Kidney (tissue), 22 donors: ENCODE data around the gene SRRM2. TPM values are rescaled to one million over a fixed set of nuclear protein-coding genes. Genes with fewer than 3 reads are reported as not detected.

Source experiments
- DNase-seq, 5 donors: peaks; one replicate each; pipeline ENCODE4 v3.0.0-alpha.2; 2013 to 2020
- FAIRE-seq: peaks from 2 replicates; lab custom pipeline; 2012; peaks lifted over from hg19 to GRCh38; lab: Jason Lieb, UNC
- H3K27ac ChIP-seq, 2 donors: one replicate each; pipeline ENCODE4 v1.7.0; 2013; ENCODE audit warnings: low read depth in 2 of 2, low read length in 2 of 2, inconsistent platforms in 1 of 2
- H3K27me3 ChIP-seq: one replicate; pipeline ENCODE4 v1.7.1; 2013; ENCODE audit warnings: low read length, inconsistent platforms; ENCODE audit not compliant: control insufficient read depth, insufficient read depth
- H3K36me3 ChIP-seq, 3 donors: one replicate each; pipeline versions ENCODE4 v1.7.0 to v1.7.1; 2013; ENCODE audit warnings: low read length in 3 of 3, control low read depth in 1 of 3, inconsistent platforms in 1 of 3; ENCODE audit not compliant: insufficient read depth in 3 of 3, control insufficient read depth in 2 of 3
- H3K4me1 ChIP-seq, 3 donors: one replicate each; pipeline versions ENCODE4 v1.7.0 to v1.7.1; 2013; ENCODE audit warnings: low read length in 3 of 3, inconsistent platforms in 1 of 3, low read depth in 1 of 3; ENCODE audit not compliant: control insufficient read depth in 2 of 3, insufficient read depth in 2 of 3
- H3K4me3 ChIP-seq, 3 donors: one replicate each; pipeline versions ENCODE4 v1.7.0 to v1.8.1; 2013; ENCODE audit warnings: low read length in 3 of 3, control low read depth in 1 of 3, inconsistent platforms in 1 of 3
- H3K9ac ChIP-seq, 3 donors: one replicate each; pipeline versions ENCODE4 v1.7.0 to v1.7.1; 2013; ENCODE audit warnings: low read length in 3 of 3, control low read depth in 1 of 3, inconsistent platforms in 1 of 3
- H3K9me3 ChIP-seq, 3 donors: one replicate each; pipeline versions ENCODE4 v1.7.0 to v1.7.1; 2013; ENCODE audit warnings: low read length in 3 of 3, control low read depth in 1 of 3, inconsistent platforms in 1 of 3; ENCODE audit not compliant: control insufficient read depth in 2 of 3, insufficient read depth in 1 of 3
- intact Hi-C: fragments of 100-400 bp; cut with DNase I; formaldehyde crosslinking; loops from one replicate; pipeline ENCODE4 v1.11.1; 2022
- long read RNA-seq, 10 donors: library from polyadenylated mRNA in 1 of 10; unstranded in 1 of 10; transcript quantifications; one replicate each; pipeline ENCODE4 v2.0.0 and lab custom pipeline, GENCODE V29; 2021 to 2026
- polyA plus RNA-seq: library from polyadenylated mRNA; stranded (reverse); fragments of 350-450 nt; fragmentation: Illumina TruSeq; extraction: RNeasy Lipid Tissue Mini Kit (QIAGEN cat#74804); gene quantifications from one replicate; pipeline ENCODE4 v1.2.3, GENCODE V29; 2014; ENCODE audit warnings: low read depth, low replicate concordance; ENCODE audit not compliant: insufficient read depth
- total RNA-seq: library from RNA; stranded (reverse); fragmentation: NEBNext Ultra II Directional; extraction: Animal tissue kit (Norgen Biotek cat#: 25700); gene quantifications from one replicate; pipeline ENCODE4 v1.2.1, GENCODE V29; 2021
- TF ChIP-seq, protein P1 (sequence below): IDR thresholded peaks from 3 replicates; pipeline ENCODE4 v1.5.1; 2012; ENCODE audit warnings: mild to moderate bottlenecking, moderate library complexity, borderline replicate concordance; ENCODE audit not compliant: insufficient read depth; ENCODE audit errors: extremely low read depth
- donor health status: control.
- donor health status: control.
- donor health status: control.
- donor health status: control.
- donor health status: control.
- donor health status: DM: yes; HTN: yes; CAD: no.
- donor health status: Normal renal cell carcinoma (clear cell type).

The SRRM2 gene
- total RNA-seq (621 TPM), polyA plus RNA-seq (386 TPM)
- long read RNA-seq, donor 1, transcript SRRM2-226 (4 exons, 461 nt) = minor isoform, 6 of 1,191 reads
- long read RNA-seq, donor 1, transcript SRRM2-218 (3 exons, 1,759 nt) = major isoform, 35 of 1,191 reads
- long read RNA-seq, donor 1, transcript SRRM2-212 (2 exons, 1,118 nt) = minor isoform, 32 of 1,191 reads
- long read RNA-seq, donor 1, transcript SRRM2-213 (2 exons, 732 nt) = minor isoform, 24 of 1,191 reads
- long read RNA-seq, donor 1, partial matches to known transcripts = 261 of 1,191 reads
- long read RNA-seq, donor 1, other reads (novel, unspliced or antisense) = 812 of 1,191 reads
- long read RNA-seq, donor 2, transcript SRRM2-218 (3 exons, 1,759 nt) = minor isoform, 23 of 280 reads
- long read RNA-seq, donor 2, transcript SRRM2-213 (2 exons, 732 nt) = minor isoform, 16 of 280 reads
- long read RNA-seq, donor 2, transcript SRRM2-225 (1 exons, 914 nt) = minor isoform, 9 of 280 reads
- long read RNA-seq, donor 2, transcript SRRM2-212 (2 exons, 1,118 nt) = major isoform, 35 of 280 reads
- long read RNA-seq, donor 2, partial matches to known transcripts = 172 of 280 reads
- long read RNA-seq, donor 2, other reads (novel, unspliced or antisense) = 0 of 280 reads
- long read RNA-seq, donor 3, transcript SRRM2-218 (3 exons, 1,759 nt) = minor isoform, 21 of 1,533 reads
- long read RNA-seq, donor 3, transcript SRRM2-209 (3 exons, 711 nt) = minor isoform, 17 of 1,533 reads
- long read RNA-seq, donor 3, transcript SRRM2-212 (2 exons, 1,118 nt) = major isoform, 34 of 1,533 reads
- long read RNA-seq, donor 3, transcript SRRM2-213 (2 exons, 732 nt) = minor isoform, 17 of 1,533 reads
- long read RNA-seq, donor 3, partial matches to known transcripts = 1,370 of 1,533 reads
- long read RNA-seq, donor 3, other reads (novel, unspliced or antisense) = 45 of 1,533 reads
- long read RNA-seq, donor 4, transcript SRRM2-209 (3 exons, 711 nt) = minor isoform, 9 of 260 reads
- long read RNA-seq, donor 4, transcript SRRM2-230 (11 exons, 3,314 nt) = minor isoform, 10 of 260 reads
- long read RNA-seq, donor 4, transcript SRRM2-212 (2 exons, 1,118 nt) = major isoform, 27 of 260 reads
- long read RNA-seq, donor 4, transcript SRRM2-218 (3 exons, 1,759 nt) = minor isoform, 11 of 260 reads
- long read RNA-seq, donor 4, partial matches to known transcripts = 156 of 260 reads
- long read RNA-seq, donor 4, other reads (novel, unspliced or antisense) = 10 of 260 reads
- long read RNA-seq, donor 5, partial matches to known transcripts = 26 of 64 reads
- long read RNA-seq, donor 5, other reads (novel, unspliced or antisense) = 30 of 64 reads
- long read RNA-seq, donor 6, transcript SRRM2-213 (2 exons, 732 nt) = minor isoform, 8 of 56 reads
- long read RNA-seq, donor 6, transcript SRRM2-212 (2 exons, 1,118 nt) = major isoform, 10 of 56 reads
- long read RNA-seq, donor 6, partial matches to known transcripts = 31 of 56 reads
- long read RNA-seq, donor 6, other reads (novel, unspliced or antisense) = 0 of 56 reads
- long read RNA-seq, donor 7, transcript SRRM2-226 (4 exons, 461 nt) = major isoform, 11 of 174 reads
- long read RNA-seq, donor 7, transcript SRRM2-218 (3 exons, 1,759 nt) = minor isoform, 7 of 174 reads
- long read RNA-seq, donor 7, partial matches to known transcripts = 102 of 174 reads
- long read RNA-seq, donor 7, other reads (novel, unspliced or antisense) = 53 of 174 reads
- long read RNA-seq, donor 8, transcript SRRM2-225 (1 exons, 914 nt) = minor isoform, 8 of 168 reads
- long read RNA-seq, donor 8, transcript SRRM2-212 (2 exons, 1,118 nt) = minor isoform, 16 of 168 reads
- long read RNA-seq, donor 8, transcript SRRM2-213 (2 exons, 732 nt) = major isoform, 24 of 168 reads
- long read RNA-seq, donor 8, transcript SRRM2-218 (3 exons, 1,759 nt) = minor isoform, 13 of 168 reads
- long read RNA-seq, donor 8, partial matches to known transcripts = 93 of 168 reads
- long read RNA-seq, donor 8, other reads (novel, unspliced or antisense) = 0 of 168 reads
- long read RNA-seq, donor 9, transcript SRRM2-218 (3 exons, 1,759 nt) = minor isoform, 6 of 786 reads
- long read RNA-seq, donor 9, transcript SRRM2-225 (1 exons, 914 nt) = minor isoform, 5 of 786 reads
- long read RNA-seq, donor 9, transcript SRRM2-213 (2 exons, 732 nt) = minor isoform, 12 of 786 reads
- long read RNA-seq, donor 9, transcript SRRM2-212 (2 exons, 1,118 nt) = major isoform, 15 of 786 reads
- long read RNA-seq, donor 9, partial matches to known transcripts = 340 of 786 reads
- long read RNA-seq, donor 9, other reads (novel, unspliced or antisense) = 400 of 786 reads
- long read RNA-seq, donor 10, transcript SRRM2-213 (2 exons, 732 nt) = minor isoform, 22 of 1,294 reads
- long read RNA-seq, donor 10, transcript SRRM2-226 (4 exons, 461 nt) = minor isoform, 13 of 1,294 reads
- long read RNA-seq, donor 10, transcript SRRM2-218 (3 exons, 1,759 nt) = minor isoform, 23 of 1,294 reads
- long read RNA-seq, donor 10, transcript SRRM2-212 (2 exons, 1,118 nt) = major isoform, 43 of 1,294 reads
- long read RNA-seq, donor 10, partial matches to known transcripts = 634 of 1,294 reads
- long read RNA-seq, donor 10, other reads (novel, unspliced or antisense) = 529 of 1,294 reads

DNA sequence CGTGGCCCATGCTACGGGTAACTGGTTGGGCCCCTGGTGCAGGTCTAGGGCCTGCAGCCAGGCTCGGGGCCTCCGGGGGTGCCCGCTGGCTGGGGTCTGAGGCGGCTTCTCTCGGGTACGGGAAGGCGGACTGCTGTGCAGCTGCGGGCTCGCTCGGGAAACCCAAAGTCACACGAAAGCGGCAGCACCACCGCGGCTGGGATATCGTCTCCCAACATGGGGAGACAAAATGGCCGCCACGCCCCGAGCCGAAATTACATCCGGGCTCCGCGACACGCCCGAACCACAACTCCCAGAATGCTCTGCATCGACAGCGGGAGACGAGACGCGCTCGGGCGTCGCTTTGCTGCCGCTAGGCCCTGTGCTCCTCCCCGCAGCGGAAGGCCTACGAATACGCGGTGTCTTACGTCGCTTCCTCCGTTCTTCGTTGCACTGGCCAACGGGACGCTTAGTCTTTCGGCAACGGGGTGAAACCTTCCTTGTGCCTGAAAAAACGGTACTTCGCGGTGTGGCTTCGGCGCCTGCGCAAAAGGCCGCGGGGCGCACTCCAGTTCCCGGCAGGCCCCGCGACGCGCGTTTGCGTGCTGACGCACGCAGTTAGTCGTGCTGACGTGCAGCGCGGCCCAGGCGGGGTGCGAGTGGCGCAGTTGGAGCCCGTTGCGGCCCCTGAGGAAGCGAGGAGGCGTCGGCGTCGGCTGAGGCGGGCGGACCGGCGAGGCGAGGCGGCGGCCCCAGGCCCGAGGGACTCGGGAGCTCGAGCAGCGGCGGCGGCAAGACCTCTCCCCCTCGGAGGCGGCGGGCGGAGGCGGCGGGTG, at the start of gene SRRM2:
Gene SRRM2 (plus strand): TSS at position 604 of the 815 bp plus-strand sequence. CDS start 3,727 bp downstream, outside the sequence.
- peaks cover 0 to 28% (median 9%) of the 10 kb centered on the region in 3 donors for H3K4me1 ChIP-seq
- peaks cover 0 to 5% (median 0%) of the 10 kb centered on the region in 3 donors for H3K9me3 ChIP-seq
- no peak for FAIRE-seq

More for the DNA sequence above, at the start of gene SRRM2:
- no peaks in the 10 kb centered on the region for H3K27me3 ChIP-seq
- intact Hi-C loops = no loop called here
- peak within 1 kb of the TSS; percentile 100 for H3K27ac ChIP-seq
- peak within 1 kb of the TSS; percentile 91 to 97 (median 96) for H3K9ac ChIP-seq
- H3K4me3 ChIP-seq = peak within 1 kb of the TSS; percentile 77 to 99 (median 98)
- H3K36me3 ChIP-seq = peaks cover 0 to 7% (median 5%) of the 10 kb centered on the region in 3 donors
- TF ChIP-seq, protein P1, sequence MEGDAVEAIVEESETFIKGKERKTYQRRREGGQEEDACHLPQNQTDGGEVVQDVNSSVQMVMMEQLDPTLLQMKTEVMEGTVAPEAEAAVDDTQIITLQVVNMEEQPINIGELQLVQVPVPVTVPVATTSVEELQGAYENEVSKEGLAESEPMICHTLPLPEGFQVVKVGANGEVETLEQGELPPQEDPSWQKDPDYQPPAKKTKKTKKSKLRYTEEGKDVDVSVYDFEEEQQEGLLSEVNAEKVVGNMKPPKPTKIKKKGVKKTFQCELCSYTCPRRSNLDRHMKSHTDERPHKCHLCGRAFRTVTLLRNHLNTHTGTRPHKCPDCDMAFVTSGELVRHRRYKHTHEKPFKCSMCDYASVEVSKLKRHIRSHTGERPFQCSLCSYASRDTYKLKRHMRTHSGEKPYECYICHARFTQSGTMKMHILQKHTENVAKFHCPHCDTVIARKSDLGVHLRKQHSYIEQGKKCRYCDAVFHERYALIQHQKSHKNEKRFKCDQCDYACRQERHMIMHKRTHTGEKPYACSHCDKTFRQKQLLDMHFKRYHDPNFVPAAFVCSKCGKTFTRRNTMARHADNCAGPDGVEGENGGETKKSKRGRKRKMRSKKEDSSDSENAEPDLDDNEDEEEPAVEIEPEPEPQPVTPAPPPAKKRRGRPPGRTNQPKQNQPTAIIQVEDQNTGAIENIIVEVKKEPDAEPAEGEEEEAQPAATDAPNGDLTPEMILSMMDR = no peak
- peak; percentile 97 to 99 (median 98) for DNase-seq
